Endothelial cell of umbilical vein (primary cell): ENCODE results near the gene FRRS1L.

Source experiments
- CTCF ChIP-seq, 2 donors: IDR thresholded peaks; 1 replicate in 1 of 2; 2 replicates in 1 of 2; pipeline ENCODE4 v1.5.1; 2011; ENCODE audit warnings: low read length in 2 of 2, mild to moderate bottlenecking in 2 of 2, moderate library complexity in 2 of 2, control low read depth in 1 of 2, inconsistent platforms in 1 of 2, low read depth in 1 of 2; ENCODE audit not compliant: insufficient read depth in 1 of 2; ENCODE audit errors: extremely low read depth in 1 of 2
- EZH2 ChIP-seq: IDR thresholded peaks from 2 replicates; pipeline ENCODE4 v1.6.1; 2012; ENCODE audit warnings: borderline replicate concordance, low read depth, mild to moderate bottlenecking, moderate library complexity, low read length, inconsistent platforms; ENCODE audit not compliant: severe bottlenecking
- FOS ChIP-seq: IDR thresholded peaks from 2 replicates; pipeline ENCODE4 v1.6.1; 2011; ENCODE audit warnings: mild to moderate bottlenecking, low read length, moderate library complexity, borderline replicate concordance; ENCODE audit not compliant: insufficient read depth
- MAX ChIP-seq: IDR thresholded peaks from 2 replicates; pipeline ENCODE4 v1.6.1; 2011; ENCODE audit not compliant: insufficient read depth, insufficient read length

- no peak for TF ChIP-seq MAX
- no peak for TF ChIP-seq CTCF (IDR thresholded peaks at IDR 0.05; ENCODE audit: extremely low read depth in 1 of 2, insufficient read depth in 1 of 2, low read depth in 1 of 2, low read length in 2 of 2)
- no peak for TF ChIP-seq FOS
- no peak for TF ChIP-seq EZH2
Observed at GRCh38 chr9:109179801-109180523, 12.9 kb upstream of the FRRS1L start.
